Uterus (tissue), 4 donors: ENCODE results near the gene IFNA17. TPM values are rescaled to one million over a fixed set of nuclear protein-coding genes. Genes with fewer than 3 reads are reported as not detected.
"Not testable (repeated sequence)": the region's sequence is repeated elsewhere in the genome, so short reads cannot be mapped to it uniquely, and the experiment has no call there.

Experiments
- DNase-seq, 2 donors: peaks; one replicate each; pipeline ENCODE4 v3.0.0-alpha.2; 2019 to 2020
- H3K27ac ChIP-seq, 2 donors: fragments of 200-600 bp; sonication (generic); 1 replicate in 1 of 2; 2 replicates in 1 of 2; pipeline ENCODE4 v1.5.1; 2016 to 2018
- H3K27me3 ChIP-seq, 2 donors: fragments of 200-600 bp; sonication (generic); one replicate each; pipeline ENCODE4 v1.5.1; 2018 to 2019; ENCODE audit warnings: control low read depth in 1 of 2
- H3K36me3 ChIP-seq, 2 donors: fragments of 200-600 bp; sonication (generic); one replicate each; pipeline ENCODE4 v1.5.1; 2019; ENCODE audit warnings: control low read depth in 1 of 2
- H3K4me1 ChIP-seq, 2 donors: fragments of 200-600 bp; sonication (generic); one replicate each; pipeline ENCODE4 v1.5.1; 2018 to 2019; ENCODE audit warnings: control low read depth in 1 of 2
- H3K4me3 ChIP-seq, 2 donors: fragments of 200-600 bp; sonication (generic); 1 replicate in 1 of 2; 2 replicates in 1 of 2; pipeline ENCODE4 v1.5.1; 2018 to 2019; ENCODE audit warnings: mild to moderate bottlenecking in 1 of 2
- H3K9me3 ChIP-seq, 2 donors: fragments of 200-600 bp; sonication (generic); one replicate each; pipeline ENCODE4 v1.5.1; 2019; ENCODE audit warnings: control low read depth in 1 of 2
- POLR2A ChIP-seq, 2 donors: fragments of 450-650 bp; IDR thresholded peaks; one replicate each; pipeline ENCODE4 v1.6.1; 2016; ENCODE audit warnings: antibody characterized with exemption in 2 of 2, mild to moderate bottlenecking in 1 of 2, moderate library complexity in 1 of 2
- intact Hi-C: fragments of 100-400 bp; cut with DNase I; formaldehyde crosslinking; loops from one replicate; pipeline ENCODE4 v1.15.1; 2023; ENCODE audit warnings: low total_unique reads
- total RNA-seq, 4 donors: library from RNA; depleted of rRNA in 3 of 4; stranded (reverse); fragments of >200 nt in 3 of 4; gene quantifications; one replicate each; pipeline versions ENCODE4 v1.1.0 to v1.2.4, GENCODE V29; 2014 to 2023
- TF ChIP-seq, protein P1 (sequence below), 4 experiments: fragments of 200-600 bp in 2 of 4; fragments of 450-650 bp in 2 of 4; sonication (generic) in 2 of 4; IDR thresholded peaks; one replicate each; pipeline ENCODE4 v1.5.1; 2016 to 2019; ENCODE audit warnings: antibody characterized with exemption in 4 of 4, mild to moderate bottlenecking in 2 of 4, moderate library complexity in 1 of 4
- donor health status: DM: yes; HTN: yes; CAD: no.

The IFNA17 gene
- total RNA-seq, 4 donors from 2014 or later = not detected

DNA sequence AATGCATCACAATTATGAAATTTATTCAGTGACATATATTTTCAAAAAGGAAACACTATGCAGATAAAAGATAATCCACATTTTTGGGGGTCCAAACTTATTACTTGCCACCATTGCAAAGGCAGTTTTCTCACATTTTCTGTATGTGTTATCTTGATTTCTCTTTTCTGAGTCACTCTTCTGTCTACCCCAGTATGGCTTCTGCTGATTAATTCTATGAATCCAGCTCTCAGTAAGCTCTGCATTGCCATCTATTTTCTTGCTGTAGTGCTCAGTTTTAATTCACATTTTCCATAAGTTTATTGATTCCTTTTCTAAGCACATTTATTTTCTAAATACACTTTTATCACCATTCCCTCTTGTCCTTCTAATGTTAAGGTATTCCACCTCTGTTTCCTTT, 22.8 kb downstream of the IFNA17 start:
- Histone ChIP-seq H3K9me3 (no peaks in the 10 kb centered on the region), H3K4me3 (no peak overlapping the region)
- intact Hi-C loops = no loop called here

DNA sequence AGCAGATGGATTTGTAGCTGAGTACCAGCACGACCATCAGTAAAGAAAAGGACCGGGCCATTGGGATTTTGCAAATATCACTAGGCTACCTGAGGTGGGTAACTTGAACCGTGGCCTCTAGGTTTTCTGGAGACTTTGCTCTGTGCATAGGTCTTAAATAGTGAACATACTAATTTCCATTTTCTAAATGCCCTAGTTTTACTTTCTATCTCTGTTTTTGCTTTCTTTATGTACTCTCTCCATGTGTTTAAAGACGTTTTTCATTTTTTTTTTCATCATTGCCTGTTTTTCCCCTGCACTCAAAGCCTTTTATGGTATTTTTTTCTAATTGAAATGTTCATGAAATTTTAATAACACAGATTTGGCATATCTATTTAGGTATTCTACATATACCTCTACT, 25.9 kb downstream of the IFNA17 start, which contains the start of gene IFNA7:
Gene IFNA7 (minus strand): TSS at position 101 of the 400 bp plus-strand sequence. CDS start 40 bp downstream, at position 61.
- not testable (repeated sequence) for DNase-seq, H3K27me3 ChIP-seq, H3K27ac ChIP-seq

More for the DNA sequence above, 22.8 kb downstream of the IFNA17 start:
- H3K36me3 ChIP-seq = no peaks in the 10 kb centered on the region
- no peaks in the 10 kb centered on the region for H3K4me1 ChIP-seq
- H3K27me3 ChIP-seq = no peaks in the 10 kb centered on the region
- DNase-seq = no peak
- TF ChIP-seq, protein P1, sequence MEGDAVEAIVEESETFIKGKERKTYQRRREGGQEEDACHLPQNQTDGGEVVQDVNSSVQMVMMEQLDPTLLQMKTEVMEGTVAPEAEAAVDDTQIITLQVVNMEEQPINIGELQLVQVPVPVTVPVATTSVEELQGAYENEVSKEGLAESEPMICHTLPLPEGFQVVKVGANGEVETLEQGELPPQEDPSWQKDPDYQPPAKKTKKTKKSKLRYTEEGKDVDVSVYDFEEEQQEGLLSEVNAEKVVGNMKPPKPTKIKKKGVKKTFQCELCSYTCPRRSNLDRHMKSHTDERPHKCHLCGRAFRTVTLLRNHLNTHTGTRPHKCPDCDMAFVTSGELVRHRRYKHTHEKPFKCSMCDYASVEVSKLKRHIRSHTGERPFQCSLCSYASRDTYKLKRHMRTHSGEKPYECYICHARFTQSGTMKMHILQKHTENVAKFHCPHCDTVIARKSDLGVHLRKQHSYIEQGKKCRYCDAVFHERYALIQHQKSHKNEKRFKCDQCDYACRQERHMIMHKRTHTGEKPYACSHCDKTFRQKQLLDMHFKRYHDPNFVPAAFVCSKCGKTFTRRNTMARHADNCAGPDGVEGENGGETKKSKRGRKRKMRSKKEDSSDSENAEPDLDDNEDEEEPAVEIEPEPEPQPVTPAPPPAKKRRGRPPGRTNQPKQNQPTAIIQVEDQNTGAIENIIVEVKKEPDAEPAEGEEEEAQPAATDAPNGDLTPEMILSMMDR (IDR thresholded peaks at IDR 0.05) = no peak
- no peak for TF ChIP-seq POLR2A (IDR thresholded peaks at IDR 0.05)
- no peak overlapping the region for H3K27ac ChIP-seq

DNA sequence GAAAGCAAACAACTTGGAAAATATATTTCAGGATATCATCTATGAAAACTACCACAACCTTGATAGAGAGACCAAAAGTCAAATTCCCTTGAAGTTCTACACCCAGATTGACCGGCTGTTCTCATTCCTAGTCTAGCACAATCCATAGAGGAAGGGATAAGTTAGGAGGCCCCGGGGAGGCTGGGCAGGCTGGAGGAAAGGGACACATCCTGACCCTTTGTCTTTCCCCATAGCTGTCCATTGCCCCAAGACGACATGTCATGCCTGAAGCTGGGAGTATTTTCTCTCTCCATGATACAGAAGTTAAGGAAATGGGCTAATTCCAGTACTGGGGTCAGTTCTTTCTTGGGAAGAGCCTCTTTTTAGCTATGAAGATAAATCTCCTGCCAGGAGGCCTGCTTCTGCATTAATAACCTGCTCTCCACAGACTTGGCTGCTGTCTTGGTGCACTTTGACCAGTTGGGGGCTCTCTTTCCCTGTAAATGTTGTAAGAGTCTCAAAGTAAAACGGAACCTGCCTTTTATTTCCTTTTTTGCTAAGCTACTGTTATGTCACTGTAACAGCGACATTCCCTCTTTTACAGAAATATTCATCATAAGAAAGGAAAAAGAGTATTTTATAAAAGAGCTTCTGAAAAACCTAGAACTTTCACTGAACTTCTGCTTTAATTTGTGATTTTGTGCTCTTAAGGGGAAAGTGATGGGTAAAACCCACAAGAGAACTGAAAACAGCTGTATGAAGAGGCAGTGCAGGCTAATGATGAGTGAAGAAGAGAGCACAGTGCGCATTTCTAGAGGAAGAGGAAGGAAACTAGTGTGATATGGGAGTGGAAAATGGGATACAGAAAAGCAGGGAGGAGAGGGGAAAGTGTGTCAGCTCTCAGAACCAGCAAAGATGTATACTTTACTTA, 32.9 kb downstream of the IFNA17 start:
- H3K4me1 ChIP-seq, H3K36me3 ChIP-seq, DNase-seq, H3K4me3 ChIP-seq, H3K27me3 ChIP-seq, H3K9me3 ChIP-seq, H3K27ac ChIP-seq, intact Hi-C loops: not testable (repeated sequence)
- TF ChIP-seq, protein P1 (IDR thresholded peaks at IDR 0.05) = peak in 2 of 4 experiments; percentile 23 to 27

More for the DNA sequence above, 25.9 kb downstream of the IFNA17 start, which contains the start of gene IFNA7:
- H3K36me3 ChIP-seq, H3K4me3 ChIP-seq, intact Hi-C loops, H3K4me1 ChIP-seq, H3K9me3 ChIP-seq: not testable (repeated sequence)

DNA sequence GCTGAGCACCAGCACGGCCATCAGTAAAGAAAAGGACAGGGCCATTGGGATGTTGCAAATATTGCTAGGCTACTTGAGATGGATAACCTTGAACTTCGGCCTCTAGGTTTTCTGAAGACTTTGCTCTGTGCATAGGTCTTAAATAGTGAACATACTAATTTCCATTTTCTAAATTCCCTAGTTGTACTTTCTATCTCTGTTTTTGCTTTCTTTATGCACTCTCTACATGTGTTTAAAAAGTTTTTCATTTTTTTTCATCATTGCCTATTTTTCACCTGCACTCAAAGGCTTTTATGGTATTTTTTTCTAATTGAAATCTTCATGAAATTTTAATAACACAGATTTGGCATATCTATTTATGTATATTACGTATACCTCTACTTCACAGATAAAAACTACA, 40.5 kb downstream of the IFNA17 start, which contains the start of gene IFNA4:
Gene IFNA4 (minus strand): TSS at position 101 of the 400 bp plus-strand sequence. CDS start 56 bp downstream, at position 45.
- intact Hi-C loops, DNase-seq, H3K4me1 ChIP-seq, H3K27ac ChIP-seq, H3K36me3 ChIP-seq, H3K27me3 ChIP-seq, H3K9me3 ChIP-seq, H3K4me3 ChIP-seq: not testable (repeated sequence)

DNA sequence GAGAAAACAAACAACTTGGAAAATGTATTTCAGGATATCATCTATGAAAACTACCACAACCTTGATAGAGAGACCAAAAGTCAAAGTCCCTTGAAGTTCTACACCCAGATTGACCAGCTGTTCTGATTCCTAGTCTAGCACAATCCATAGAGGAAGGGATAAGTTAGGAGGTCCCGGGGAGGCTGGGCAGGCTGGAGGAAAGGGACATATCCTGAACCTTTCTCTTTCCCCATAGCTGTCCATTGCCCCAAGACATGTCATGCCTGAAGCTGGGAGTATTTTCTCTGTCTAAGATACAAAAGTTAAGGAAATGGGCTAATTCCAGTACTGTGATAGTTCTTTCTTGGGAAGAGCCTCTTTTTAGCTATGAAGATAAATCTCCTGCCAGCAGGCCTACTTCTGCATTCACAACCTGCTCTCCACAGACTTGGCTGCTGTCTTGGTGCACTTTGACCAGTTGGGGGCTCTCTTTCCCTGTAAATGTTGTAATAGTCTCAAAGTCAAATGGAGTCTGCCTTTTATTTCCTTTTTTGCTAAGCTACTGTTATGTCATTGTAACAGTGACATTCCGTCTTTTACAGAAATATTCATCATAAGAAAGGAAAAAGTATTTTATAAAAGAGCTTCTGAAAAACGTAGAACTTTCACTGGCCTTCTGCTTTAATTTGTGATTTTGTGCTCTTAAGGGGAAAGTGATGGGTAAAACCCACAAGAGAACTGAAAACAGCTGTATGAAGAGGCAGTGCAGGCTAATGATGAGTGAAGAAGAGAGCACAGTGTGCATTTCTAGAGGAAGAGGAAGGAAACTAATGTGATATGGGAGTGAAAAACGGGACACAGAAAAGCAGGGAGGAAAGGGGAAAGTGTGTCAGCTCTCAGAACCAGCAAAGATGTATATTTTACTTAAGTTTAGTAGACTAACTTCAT, 44.9 kb downstream of the IFNA17 start:
- DNase-seq, intact Hi-C loops: not testable (repeated sequence)

More for the DNA sequence above, 44.9 kb downstream of the IFNA17 start:
- H3K4me3 ChIP-seq, H3K27me3 ChIP-seq, H3K27ac ChIP-seq, H3K36me3 ChIP-seq, H3K9me3 ChIP-seq, H3K4me1 ChIP-seq: not testable (repeated sequence)

Other genes starting within 250 kb of the IFNA17 start
- gene HACD4, start 196.6 kb downstream of the IFNA17 start, total RNA-seq = 1 to 10 TPM in 2 of 4 donors, under 1 TPM in 2; under 0.01 to 8.7 (median 2.4) TPM
- not detected for gene IFNB1, start 150.3 kb downstream of the IFNA17 start, total RNA-seq
- gene IFNW1, start 86.4 kb downstream of the IFNA17 start, total RNA-seq = not detected
- not detected for gene IFNA21, start 61.6 kb downstream of the IFNA17 start, total RNA-seq
- not detected for gene IFNA4, start 40.6 kb downstream of the IFNA17 start, total RNA-seq
- not detected for gene IFNA7, start 26.0 kb downstream of the IFNA17 start, total RNA-seq
- gene IFNA10, start 21.1 kb downstream of the IFNA17 start, total RNA-seq = not detected
- not detected for gene IFNA16, start 10.9 kb downstream of the IFNA17 start, total RNA-seq
- not detected for gene IFNA14, start 11.8 kb upstream of the IFNA17 start, total RNA-seq
- under 1 TPM in 1 of 4 donors, not detected in 3; 0.91 TPM for gene IFNA5, start 77.1 kb upstream of the IFNA17 start, total RNA-seq
- 10 to 100 TPM; 24.7 to 88.5 (median 29.9) TPM for gene KLHL9, start 107.2 kb upstream of the IFNA17 start, total RNA-seq
- gene IFNA6, start 122.7 kb upstream of the IFNA17 start, total RNA-seq = not detected
- gene IFNA13, start 139.8 kb upstream of the IFNA17 start, total RNA-seq = not detected
- gene IFNA2, start 157.2 kb upstream of the IFNA17 start, total RNA-seq = not detected
- gene IFNA8, start 180.9 kb upstream of the IFNA17 start, total RNA-seq = not detected
- not detected for gene IFNA1, start 212.2 kb upstream of the IFNA17 start, total RNA-seq